Tibial nerve (tissue), 3 donors: ENCODE measurements around the gene CTTNBP2NL.

Experiments used
- POLR2A ChIP-seq, 2 donors: fragments of 450-650 bp; IDR thresholded peaks; one replicate each; pipeline ENCODE4 v1.6.1; 2017; ENCODE audit warnings: antibody characterized with exemption in 2 of 2, mild to moderate bottlenecking in 2 of 2, moderate library complexity in 2 of 2
- TF ChIP-seq, protein P1 (sequence below), 5 experiments: fragments of 200-600 bp in 3 of 5; fragments of 450-650 bp in 2 of 5; sonication (generic) in 3 of 5; IDR thresholded peaks; one replicate each; pipeline ENCODE4 v1.5.1; 2016 to 2019; ENCODE audit warnings: antibody characterized with exemption in 5 of 5, mild to moderate bottlenecking in 3 of 5, moderate library complexity in 2 of 5

DNA sequence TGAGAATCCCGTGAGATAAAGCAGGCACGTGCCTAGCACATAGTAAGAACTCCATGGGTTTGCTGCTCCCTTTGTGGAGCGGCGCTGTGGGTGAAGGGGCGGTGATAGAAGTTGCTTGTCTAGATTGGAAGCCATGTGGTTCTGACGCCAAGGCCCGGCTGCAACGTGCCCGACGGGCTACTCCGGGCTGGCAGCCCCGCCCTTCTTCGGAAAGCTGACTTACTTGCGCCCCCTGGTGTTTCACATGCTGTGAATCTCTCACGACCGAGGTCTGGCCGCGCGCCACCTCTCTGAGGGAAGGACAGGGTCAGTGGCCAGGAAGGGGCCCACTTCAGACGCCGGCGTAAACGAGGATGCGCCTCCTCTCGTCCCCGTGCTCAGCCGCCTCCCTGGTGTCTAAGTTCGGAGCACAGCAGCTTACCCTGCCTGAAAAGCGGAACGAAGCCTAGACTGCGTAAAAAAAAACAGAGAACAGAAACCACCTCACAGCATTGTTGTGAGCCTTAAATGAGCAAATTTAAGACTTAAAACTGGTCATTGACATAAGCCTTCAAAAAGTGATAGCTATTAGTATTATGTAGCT is 70.2 kb downstream of the CTTNBP2NL start:
- TF ChIP-seq POLR2A (IDR thresholded peaks at IDR 0.05) = peak in 1 of 2 donors; percentile 53
- TF ChIP-seq, protein P1, sequence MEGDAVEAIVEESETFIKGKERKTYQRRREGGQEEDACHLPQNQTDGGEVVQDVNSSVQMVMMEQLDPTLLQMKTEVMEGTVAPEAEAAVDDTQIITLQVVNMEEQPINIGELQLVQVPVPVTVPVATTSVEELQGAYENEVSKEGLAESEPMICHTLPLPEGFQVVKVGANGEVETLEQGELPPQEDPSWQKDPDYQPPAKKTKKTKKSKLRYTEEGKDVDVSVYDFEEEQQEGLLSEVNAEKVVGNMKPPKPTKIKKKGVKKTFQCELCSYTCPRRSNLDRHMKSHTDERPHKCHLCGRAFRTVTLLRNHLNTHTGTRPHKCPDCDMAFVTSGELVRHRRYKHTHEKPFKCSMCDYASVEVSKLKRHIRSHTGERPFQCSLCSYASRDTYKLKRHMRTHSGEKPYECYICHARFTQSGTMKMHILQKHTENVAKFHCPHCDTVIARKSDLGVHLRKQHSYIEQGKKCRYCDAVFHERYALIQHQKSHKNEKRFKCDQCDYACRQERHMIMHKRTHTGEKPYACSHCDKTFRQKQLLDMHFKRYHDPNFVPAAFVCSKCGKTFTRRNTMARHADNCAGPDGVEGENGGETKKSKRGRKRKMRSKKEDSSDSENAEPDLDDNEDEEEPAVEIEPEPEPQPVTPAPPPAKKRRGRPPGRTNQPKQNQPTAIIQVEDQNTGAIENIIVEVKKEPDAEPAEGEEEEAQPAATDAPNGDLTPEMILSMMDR (IDR thresholded peaks at IDR 0.05) = peak; percentile 75 to 99 (median 84)
